Endothelial cell (in vitro differentiated cells): ENCODE data around the gene EIF1. TPM values are rescaled to one million over a fixed set of nuclear protein-coding genes. Genes with fewer than 3 reads are reported as not detected.

Experiments
- DNase-seq: peaks from one replicate; pipeline ENCODE4 v3.0.0; 2021; ENCODE audit warnings: low spot score
- H3K27ac Mint-ChIP-seq: one replicate; pipeline ENCODE4 v1.8.0; 2021; ENCODE audit warnings: mixed read lengths, inconsistent platforms; ENCODE audit not compliant: unreplicated experiment
- H3K27me3 Mint-ChIP-seq: one replicate; pipeline ENCODE4 v1.8.0; 2021; ENCODE audit warnings: mild to moderate bottlenecking, moderate library complexity, mixed read lengths, inconsistent platforms; ENCODE audit not compliant: unreplicated experiment
- H3K36me3 Mint-ChIP-seq: one replicate; pipeline ENCODE4 v1.8.0; 2021; ENCODE audit warnings: mild to moderate bottlenecking, low read depth, mixed read lengths, inconsistent platforms; ENCODE audit not compliant: unreplicated experiment
- H3K4me1 Mint-ChIP-seq: one replicate; pipeline ENCODE4 v1.8.0; 2021; ENCODE audit warnings: mild to moderate bottlenecking, mixed read lengths, inconsistent platforms; ENCODE audit not compliant: unreplicated experiment
- H3K4me3 Mint-ChIP-seq: one replicate; pipeline ENCODE4 v1.8.0; 2021; ENCODE audit warnings: mild to moderate bottlenecking, mixed read lengths, inconsistent platforms; ENCODE audit not compliant: unreplicated experiment
- H3K9me3 Mint-ChIP-seq: one replicate; pipeline ENCODE4 v1.8.0; 2021; ENCODE audit warnings: mixed read lengths, inconsistent platforms; ENCODE audit not compliant: unreplicated experiment
- CTCF ChIP-seq: fragments of 200-600 bp; sonication (generic); IDR thresholded peaks from one replicate; pipeline ENCODE4 v1.5.0; 2021; ENCODE audit warnings: antibody characterized with exemption; ENCODE audit not compliant: unreplicated experiment
- total RNA-seq: library from RNA; stranded (reverse); fragmentation: NEBNext Ultra II Directional; extraction: Animal tissue kit (Norgen Biotek cat#: 25700); gene quantifications from one replicate; pipeline ENCODE4 v1.2.1, GENCODE V29; 2021; ENCODE audit not compliant: unreplicated experiment

EIF1 gene
- total RNA-seq, 1 donor from 2014 or later = 569 TPM

GRCh38 chr17:41653421-41653820, 35.3 kb upstream of the EIF1 start:
- no peak overlapping the region for H3K4me3 Mint-ChIP-seq
- no peak for DNase-seq
- H3K27ac Mint-ChIP-seq = no peak overlapping the region

GRCh38 chr17:41653892-41654677, 34.6 kb upstream of the EIF1 start:
- Mint-ChIP-seq H3K27ac (no peak overlapping the region), H3K36me3 (no peaks in the 10 kb centered on the region), H3K27me3 (peaks cover 6% of the 10 kb centered on the region), H3K9me3 (no peaks in the 10 kb centered on the region), H3K4me1 (peaks cover 4% of the 10 kb centered on the region), H3K4me3 (no peak overlapping the region)
- no peak for TF ChIP-seq CTCF
- DNase-seq = no peak

More at GRCh38 chr17:41653421-41653820, 35.3 kb upstream of the EIF1 start:
- H3K27me3 Mint-ChIP-seq = peaks cover 5% of the 10 kb centered on the region
- no peaks in the 10 kb centered on the region for H3K36me3 Mint-ChIP-seq
- H3K4me1 Mint-ChIP-seq = peaks cover 6% of the 10 kb centered on the region
- no peaks in the 10 kb centered on the region for H3K9me3 Mint-ChIP-seq
- no peak for TF ChIP-seq CTCF

GRCh38 chr17:41654678-41655607, 33.7 kb upstream of the EIF1 start:
- H3K27me3 Mint-ChIP-seq = peaks cover 9% of the 10 kb centered on the region
- DNase-seq = no peak

GRCh38 chr17:41655611-41656111, 33.0 kb upstream of the EIF1 start:
- H3K4me1 Mint-ChIP-seq = peaks cover 4% of the 10 kb centered on the region
- no peak for TF ChIP-seq CTCF
- H3K4me3 Mint-ChIP-seq = no peak overlapping the region
- DNase-seq = no peak
- H3K27me3 Mint-ChIP-seq = peaks cover 9% of the 10 kb centered on the region
- no peak overlapping the region for H3K27ac Mint-ChIP-seq
- H3K9me3 Mint-ChIP-seq = no peaks in the 10 kb centered on the region
- no peaks in the 10 kb centered on the region for H3K36me3 Mint-ChIP-seq

More at GRCh38 chr17:41654678-41655607, 33.7 kb upstream of the EIF1 start:
- H3K27ac Mint-ChIP-seq = no peak overlapping the region
- no peaks in the 10 kb centered on the region for H3K9me3 Mint-ChIP-seq
- H3K4me3 Mint-ChIP-seq = no peak overlapping the region
- H3K4me1 Mint-ChIP-seq = peaks cover 4% of the 10 kb centered on the region
- no peak for TF ChIP-seq CTCF
- no peaks in the 10 kb centered on the region for H3K36me3 Mint-ChIP-seq
